ENCODE data around the gene AFAP1L2.

GRCh38 chr10:114252092-114252491 is 152.2 kb downstream of the AFAP1L2 start:
- TF ChIP-seq POLR2AphosphoS5 (IDR thresholded peaks at IDR 0.05; ENCODE audit: low read depth, low read length) (no peak), POLR2A (IDR thresholded peaks at IDR 0.05; ENCODE audit: low read depth, low read length) (no peak)
